ENCODE results near the gene WWC2. TPM values are rescaled to one million over a fixed set of nuclear protein-coding genes. Genes with fewer than 3 reads are reported as not detected.

Gene WWC2
- total and polyA plus RNA-seq, 2 donors (not counting 3 experiments of a cell fraction or from before 2014, with no cell fraction given) = 12.9 to 52.2 TPM

DNA sequence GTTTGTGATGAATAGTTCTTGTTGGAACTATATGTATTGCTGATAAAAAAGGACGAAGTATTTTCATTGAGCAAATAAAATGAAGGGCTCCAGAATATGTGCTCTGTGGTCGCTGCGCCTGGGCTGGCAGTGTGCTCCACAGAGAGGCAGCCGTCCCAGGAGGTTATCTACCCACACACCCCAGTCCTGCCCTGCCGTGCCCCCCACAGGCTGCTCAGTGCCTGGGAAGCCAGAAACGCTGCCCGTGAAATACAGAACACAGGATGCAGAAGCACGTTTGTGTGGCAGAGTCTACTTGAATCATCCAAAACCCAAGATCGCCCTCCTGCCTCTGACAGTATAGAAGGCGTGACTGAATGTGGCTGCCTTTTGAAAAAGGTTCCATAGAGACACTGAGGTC, 219.6 kb downstream of the WWC2 start:
- DNase-seq (ENCODE audit: low read depth, low spot score) (no peak), FAIRE-seq (no peak)
- ChIA-PET CTCF (interaction anchor here (0.8 to 2.3 kb wide), 2 partner anchors 12 to 380 kb away, joined by 3 to 6 read pairs; no protein-coding TSS in a partner anchor), POLR2A (no interaction called here)
- intact Hi-C loops (cut with micrococcal nuclease) = no loop called here
- H3K27me3 ChIP-seq (ENCODE audit: control insufficient read depth in 2 of 2, insufficient read depth in 2 of 2, low read length in 2 of 2) = no peaks in the 10 kb centered on the region
- no peaks in the 10 kb centered on the region for H3K9me1 ChIP-seq (replicated peaks; ENCODE audit: control insufficient read depth, extremely low read depth, insufficient read depth, low read length)
- TF ChIP-seq FOS (IDR thresholded peaks at IDR 0.05; ENCODE audit: borderline replicate concordance, insufficient read depth, low read length) (no peak), POLR2AphosphoS5 (IDR thresholded peaks at IDR 0.05; ENCODE audit: insufficient read depth, low read depth, low read length) (no peak), MYC (IDR thresholded peaks at IDR 0.05; ENCODE audit: low read depth, low read length) (no peak), POLR2A (IDR thresholded peaks at IDR 0.05; ENCODE audit: low read depth, low read length) (no peak), GATA2 (IDR thresholded peaks at IDR 0.05; ENCODE audit: insufficient read depth, insufficient read length, low read depth, low read length) (no peak), EZH2 (IDR thresholded peaks at IDR 0.05; ENCODE audit: borderline replicate concordance, low read depth, low read length, severe bottlenecking) (no peak)
- TF ChIP-seq, protein P1, sequence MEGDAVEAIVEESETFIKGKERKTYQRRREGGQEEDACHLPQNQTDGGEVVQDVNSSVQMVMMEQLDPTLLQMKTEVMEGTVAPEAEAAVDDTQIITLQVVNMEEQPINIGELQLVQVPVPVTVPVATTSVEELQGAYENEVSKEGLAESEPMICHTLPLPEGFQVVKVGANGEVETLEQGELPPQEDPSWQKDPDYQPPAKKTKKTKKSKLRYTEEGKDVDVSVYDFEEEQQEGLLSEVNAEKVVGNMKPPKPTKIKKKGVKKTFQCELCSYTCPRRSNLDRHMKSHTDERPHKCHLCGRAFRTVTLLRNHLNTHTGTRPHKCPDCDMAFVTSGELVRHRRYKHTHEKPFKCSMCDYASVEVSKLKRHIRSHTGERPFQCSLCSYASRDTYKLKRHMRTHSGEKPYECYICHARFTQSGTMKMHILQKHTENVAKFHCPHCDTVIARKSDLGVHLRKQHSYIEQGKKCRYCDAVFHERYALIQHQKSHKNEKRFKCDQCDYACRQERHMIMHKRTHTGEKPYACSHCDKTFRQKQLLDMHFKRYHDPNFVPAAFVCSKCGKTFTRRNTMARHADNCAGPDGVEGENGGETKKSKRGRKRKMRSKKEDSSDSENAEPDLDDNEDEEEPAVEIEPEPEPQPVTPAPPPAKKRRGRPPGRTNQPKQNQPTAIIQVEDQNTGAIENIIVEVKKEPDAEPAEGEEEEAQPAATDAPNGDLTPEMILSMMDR (IDR thresholded peaks at IDR 0.05; ENCODE audit: extremely low read depth in 1 of 2, insufficient read depth in 1 of 2, low read depth in 1 of 2, low read length in 2 of 2) = no peak
- TF ChIP-seq, protein P2, sequence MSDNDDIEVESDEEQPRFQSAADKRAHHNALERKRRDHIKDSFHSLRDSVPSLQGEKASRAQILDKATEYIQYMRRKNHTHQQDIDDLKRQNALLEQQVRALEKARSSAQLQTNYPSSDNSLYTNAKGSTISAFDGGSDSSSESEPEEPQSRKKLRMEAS (IDR thresholded peaks at IDR 0.05; ENCODE audit: insufficient read depth, insufficient read length) = no peak
- BruUV-seq (replicated peaks) = no TSS peak
- no peak overlapping the region for H3K27ac ChIP-seq (ENCODE audit: insufficient read depth, low read depth, low read length)
- H4K20me1 ChIP-seq (replicated peaks; ENCODE audit: control insufficient read depth, extremely low read depth, insufficient read depth, low read length) = no peaks in the 10 kb centered on the region
- H3K4me3 ChIP-seq (replicated peaks in 1 of 3; ENCODE audit: insufficient read depth in 1 of 3, low read depth in 1 of 3, low read length in 3 of 3) = no peak overlapping the region
- dilution Hi-C loops (cut with MboI; ENCODE audit: extremely low pct_ligation_motif_present, low sequenced_read_pairs) = no loop called here
- no peaks in the 10 kb centered on the region for H3K9me3 ChIP-seq (replicated peaks; ENCODE audit: control insufficient read depth, insufficient read depth, low read length)
- H2AFZ ChIP-seq (ENCODE audit: low read depth, low read length) = no peak overlapping the region
- H3K36me3 ChIP-seq (ENCODE audit: control insufficient read depth in 2 of 2, extremely low read depth in 1 of 2, insufficient read depth in 2 of 2, low read length in 2 of 2) = peaks cover 2 to 4% of the 10 kb centered on the region in 2 experiments
- no peak overlapping the region for H3K9ac ChIP-seq (replicated peaks; ENCODE audit: extremely low read depth, insufficient read depth, low read length)
- no peaks in the 10 kb centered on the region for H3K79me2 ChIP-seq (ENCODE audit: control insufficient read depth, insufficient read depth, low read length)
- H3K4me2 ChIP-seq (ENCODE audit: insufficient read depth, low read length) = no peak overlapping the region
- no peaks in the 10 kb centered on the region for H3K4me1 ChIP-seq (ENCODE audit: control insufficient read depth, extremely low read depth, insufficient read depth, low read length)

Data from endothelial cell of umbilical vein (primary cell).